Kidney epithelial cell (primary cell): Measurements from ENCODE around the gene ZNF37A. TPM values are rescaled to one million over a fixed set of nuclear protein-coding genes. Genes with fewer than 3 reads are reported as not detected.
"Not testable (repeated sequence)": the region's sequence is repeated elsewhere in the genome, so short reads cannot be mapped to it uniquely, and the experiment has no call there.

ENCODE experiments used
- DNase-seq: peaks from one replicate; pipeline ENCODE4 v3.0.0-alpha.2; 2010; ENCODE audit warnings: low read depth
- H3K27me3 ChIP-seq: 2 replicates; pipeline ENCODE4 v1.6.0; 2011; ENCODE audit warnings: low read length; ENCODE audit not compliant: control insufficient read depth, insufficient read depth
- H3K36me3 ChIP-seq: 2 replicates; pipeline ENCODE4 v1.5.1; 2011; ENCODE audit warnings: low read length; ENCODE audit not compliant: control insufficient read depth, insufficient read depth
- H3K4me3 ChIP-seq: 2 replicates; pipeline ENCODE4 v1.5.1; 2011; ENCODE audit warnings: low read depth, mild to moderate bottlenecking, control low read depth, low read length
- CTCF ChIP-seq: IDR thresholded peaks from 2 replicates; pipeline ENCODE4 v1.5.1; 2011; ENCODE audit warnings: mild to moderate bottlenecking, moderate library complexity, low read length, control low read depth, inconsistent platforms; ENCODE audit not compliant: insufficient read depth, poor library complexity, severe bottlenecking
- total RNA-seq: library from RNA; depleted of rRNA; stranded (reverse); fragments of >200 nt; gene quantifications from 2 replicates; pipeline ENCODE4 v1.2.3, GENCODE V29; 2015

ZNF37A gene
- total RNA-seq, 1 donor from 2014 or later, result 10.8 TPM

DNA sequence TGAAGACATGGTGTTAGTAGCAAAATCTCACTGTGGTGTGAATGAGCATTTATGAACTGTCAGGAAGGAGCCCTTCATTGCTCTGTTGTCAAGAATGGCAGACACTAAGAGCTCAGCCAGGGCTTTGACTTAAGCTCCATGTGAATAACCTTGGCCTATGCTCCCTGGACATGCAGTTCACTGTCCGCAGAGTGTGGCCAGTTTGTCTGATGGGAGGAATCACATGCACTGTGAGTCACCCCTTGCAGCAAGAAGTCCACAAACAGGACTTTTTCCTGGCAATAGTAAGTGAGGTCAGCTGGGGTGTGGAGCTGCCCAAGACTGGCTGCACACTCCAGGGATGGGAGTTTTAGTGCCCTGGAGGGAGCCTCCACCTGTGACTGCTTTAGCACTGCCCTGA lies 49.5 kb downstream of the ZNF37A start:
- no peak for TF ChIP-seq CTCF

DNA sequence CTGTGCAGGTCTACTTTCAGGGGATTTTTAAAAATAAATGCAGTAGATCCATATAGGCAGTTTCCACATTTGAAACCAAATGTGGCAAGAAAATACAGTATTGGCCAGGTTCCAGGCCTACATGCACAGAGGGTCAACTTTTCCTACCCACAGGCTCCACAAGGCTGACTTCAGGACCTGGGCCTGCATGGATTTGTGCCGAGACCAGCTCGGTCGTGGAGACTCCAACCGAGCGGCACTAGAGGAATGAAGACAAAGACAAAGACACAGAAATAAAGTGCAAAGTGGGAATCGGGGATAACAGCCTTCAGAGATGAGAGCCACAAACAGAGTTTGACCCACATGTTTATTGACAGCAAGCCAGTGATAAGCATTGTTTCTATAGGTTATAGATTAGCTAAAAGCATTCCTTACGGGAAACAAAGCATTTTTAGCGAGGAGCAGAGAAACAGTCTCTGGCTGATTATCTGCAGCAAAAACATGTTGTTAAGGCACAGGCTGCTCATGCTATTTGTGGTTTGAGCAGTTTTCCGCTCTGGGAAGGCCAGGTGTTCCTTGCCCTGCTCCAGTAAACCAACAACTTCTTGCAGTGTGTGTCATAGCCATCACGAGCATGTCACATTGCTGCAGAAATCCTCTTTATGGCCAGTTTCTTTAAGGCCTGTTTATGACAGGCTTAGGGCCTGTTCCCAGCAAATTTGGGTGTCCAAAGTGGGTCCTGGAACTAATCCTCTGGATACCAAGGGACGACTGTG lies 52.6 kb downstream of the ZNF37A start:
- DNase-seq, result no peak
- no peak for TF ChIP-seq CTCF
- Histone ChIP-seq H3K4me3 (no peak overlapping the region), H3K36me3 (no peaks in the 10 kb centered on the region), H3K27me3 (no peaks in the 10 kb centered on the region)

More for the DNA sequence above, 49.5 kb downstream of the ZNF37A start:
- Histone ChIP-seq H3K4me3 (no peak overlapping the region), H3K36me3 (no peaks in the 10 kb centered on the region), H3K27me3 (no peaks in the 10 kb centered on the region)
- no peak for DNase-seq

GRCh38 chr10:38147686-38148085 lies 53.5 kb downstream of the ZNF37A start:
- no peak for DNase-seq
- no peak for TF ChIP-seq CTCF
- Histone ChIP-seq H3K27me3 (no peaks in the 10 kb centered on the region), H3K36me3 (no peaks in the 10 kb centered on the region), H3K4me3 (no peak overlapping the region)

DNA sequence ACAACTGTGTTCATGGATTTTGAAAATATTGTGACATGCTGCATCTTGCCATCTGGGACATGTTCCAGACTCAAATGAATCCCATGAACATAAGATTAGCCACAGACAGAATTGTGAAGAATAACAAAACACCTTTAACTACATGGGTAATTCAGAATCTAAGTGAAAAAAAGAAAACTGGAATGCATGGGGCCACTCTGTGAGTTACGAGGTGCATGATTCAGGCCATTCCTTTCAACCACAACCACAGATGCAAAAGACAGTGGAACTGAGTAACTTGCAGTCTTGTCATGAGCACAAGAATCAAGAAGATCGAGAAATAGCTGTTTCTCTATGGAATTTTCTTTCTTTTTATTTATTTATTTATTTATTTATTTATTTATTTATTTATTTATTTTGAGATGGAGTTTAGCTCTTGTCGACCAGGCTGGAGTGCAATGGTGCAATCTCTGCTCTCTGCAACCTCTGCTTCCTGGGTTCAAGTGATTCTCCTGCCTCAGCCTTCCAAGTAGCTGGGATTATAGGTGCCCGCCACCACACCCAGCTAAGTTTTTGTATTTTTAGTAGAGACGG lies 56.8 kb downstream of the ZNF37A start:
- not testable (repeated sequence) for H3K4me3 ChIP-seq, H3K36me3 ChIP-seq, H3K27me3 ChIP-seq, DNase-seq

DNA sequence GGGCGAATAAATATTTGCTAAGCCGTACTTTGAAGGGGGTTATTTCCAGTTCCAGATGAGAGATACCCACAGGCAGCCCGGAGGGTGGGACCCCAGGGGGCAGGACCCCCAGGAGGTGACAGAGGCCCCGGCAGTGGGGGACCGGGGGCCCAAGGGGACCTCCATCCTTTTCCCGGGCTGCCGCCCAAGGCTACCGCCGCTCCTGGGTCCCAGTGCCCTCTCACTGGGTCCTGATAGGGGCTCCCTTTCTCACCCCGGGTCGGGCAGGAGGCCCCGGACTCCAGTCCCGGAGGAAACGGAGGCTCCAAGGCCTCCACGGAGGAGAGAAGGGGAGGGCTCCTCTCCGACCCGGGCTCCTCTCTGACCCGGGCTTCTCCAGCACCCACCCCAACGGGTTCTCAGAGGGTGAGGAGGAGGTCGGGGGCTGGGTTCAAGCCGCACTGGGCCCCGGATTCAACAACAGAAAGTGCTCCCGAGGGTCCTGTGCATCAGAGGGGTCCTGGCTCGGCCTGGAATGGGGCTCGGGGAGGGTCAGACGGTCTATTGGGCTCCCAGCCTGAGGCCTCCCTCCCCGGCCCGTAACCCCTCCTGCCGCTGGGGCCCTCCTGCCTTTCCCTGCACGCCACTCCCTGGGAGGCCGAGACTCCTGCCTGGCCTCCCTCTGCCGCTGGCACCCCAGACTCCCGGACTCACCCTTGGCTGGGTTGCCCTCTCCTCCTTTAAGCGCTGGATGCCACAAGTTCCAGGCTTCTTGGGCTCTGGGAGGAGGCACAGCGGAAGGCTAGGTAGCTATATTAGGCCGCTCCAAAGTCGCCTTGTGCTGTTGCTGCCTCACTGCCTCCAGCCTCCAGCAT lies 62.5 kb downstream of the ZNF37A start:
- no peak for DNase-seq
- H3K27me3 ChIP-seq, result no peaks in the 10 kb centered on the region
- no peak overlapping the region for H3K4me3 ChIP-seq
- no peaks in the 10 kb centered on the region for H3K36me3 ChIP-seq
- no peak for TF ChIP-seq CTCF

DNA sequence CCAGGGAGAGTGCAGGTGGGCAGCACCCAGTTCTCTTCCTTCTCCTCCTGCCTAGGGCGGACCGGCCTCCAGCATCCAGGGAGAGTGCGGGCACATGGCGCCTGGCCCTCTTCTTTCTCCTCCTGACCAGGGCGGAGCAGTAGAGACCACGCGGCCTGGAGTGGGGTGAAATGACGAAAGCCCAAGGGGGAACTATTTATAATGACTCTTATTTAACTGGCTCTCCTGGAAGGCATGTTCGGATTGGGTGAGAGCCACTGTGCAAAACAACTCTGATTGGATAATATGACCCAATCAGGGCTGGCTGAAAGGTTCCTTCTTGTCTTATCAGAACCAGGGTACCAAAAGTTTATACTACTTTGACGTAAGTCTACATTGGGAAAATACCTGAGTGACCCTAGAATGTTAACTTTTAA lies 63.1 kb downstream of the ZNF37A start:
- H3K4me3 ChIP-seq, result no peak overlapping the region
- DNase-seq, result no peak
- no peaks in the 10 kb centered on the region for H3K36me3 ChIP-seq
- no peaks in the 10 kb centered on the region for H3K27me3 ChIP-seq
- TF ChIP-seq CTCF, result no peak
